SK-N-MC (cell line): ENCODE measurements around the gene ATOSB.

Experiments
- EZH2 ChIP-seq: fragments of 200-600 bp; sonication (generic); IDR thresholded peaks from one replicate; pipeline ENCODE4 v1.6.1; 2017; ENCODE audit warnings: antibody characterized with exemption
- FOXP2 ChIP-seq: optimal IDR thresholded peaks from 2 replicates; pipeline ENCODE3; 2011; ENCODE audit warnings: mild to moderate bottlenecking, moderate library complexity; ENCODE audit not compliant: insufficient read depth; ENCODE audit errors: extremely low read length, control extremely low read depth
- POLR2AphosphoS5 ChIP-seq: IDR thresholded peaks from 2 replicates; pipeline ENCODE4 v1.6.1; 2012; ENCODE audit warnings: mild to moderate bottlenecking, low read depth, low read length, borderline replicate concordance

DNA sequence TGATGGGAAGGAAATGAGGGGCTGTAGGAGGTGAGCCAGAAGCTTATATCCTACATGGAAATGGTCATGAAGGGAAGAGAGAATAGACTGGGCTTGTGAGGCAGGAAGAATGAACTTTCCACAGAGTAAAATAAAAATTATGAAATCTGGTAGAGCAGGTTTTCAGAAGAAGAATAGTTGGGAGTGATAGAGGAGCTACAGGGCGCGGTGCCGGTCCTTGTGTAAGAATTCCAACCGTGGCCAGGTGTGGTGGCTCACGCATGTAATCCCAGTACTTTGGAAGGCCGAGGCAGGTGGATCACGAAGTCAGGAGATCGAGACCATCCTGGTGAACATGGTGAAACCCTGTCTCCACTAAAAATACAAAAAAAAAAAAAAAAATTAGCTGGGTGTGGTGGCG lies 37.3 kb upstream of the ATOSB start:
- no peak for TF ChIP-seq POLR2AphosphoS5
- no peak for TF ChIP-seq EZH2
- TF ChIP-seq FOXP2 = no peak
